Erythroblast (primary cell): ENCODE measurements around the gene FYB2.

Experiments used
- GATA1 ChIP-seq: IDR thresholded peaks from 2 replicates; pipeline ENCODE4 v1.6.1; 2011; ENCODE audit warnings: low read depth, mild to moderate bottlenecking, control low read depth, low read length, moderate library complexity
- POLR2A ChIP-seq: IDR thresholded peaks from 2 replicates; pipeline ENCODE4 v1.6.1; 2011; ENCODE audit warnings: mild to moderate bottlenecking, low read length

GRCh38 chr1:56672579-56672978, 146.6 kb downstream of the FYB2 start:
- TF ChIP-seq POLR2A (no peak), GATA1 (no peak)
